Uterus (tissue), 2 donors: ENCODE data around the gene TATDN3.

Experiments
- CTCF ChIP-seq, 4 experiments: fragments of 200-600 bp in 2 of 4; fragments of 450-650 bp in 2 of 4; sonication (generic) in 2 of 4; IDR thresholded peaks; one replicate each; pipeline ENCODE4 v1.5.1; 2016 to 2019; ENCODE audit warnings: antibody characterized with exemption in 4 of 4, mild to moderate bottlenecking in 2 of 4, moderate library complexity in 1 of 4
- POLR2A ChIP-seq, 2 donors: fragments of 450-650 bp; IDR thresholded peaks; one replicate each; pipeline ENCODE4 v1.6.1; 2016; ENCODE audit warnings: antibody characterized with exemption in 2 of 2, mild to moderate bottlenecking in 1 of 2, moderate library complexity in 1 of 2

- TF ChIP-seq CTCF (IDR thresholded peaks at IDR 0.05): no peak
- no peak for TF ChIP-seq POLR2A (IDR thresholded peaks at IDR 0.05)
Measured at GRCh38 chr1:212762234-212762633, 29.5 kb upstream of the TATDN3 start.
